Skeletal muscle tissue (tissue), 5 donors: ENCODE measurements around the gene ASB13. TPM values are rescaled to one million over a fixed set of nuclear protein-coding genes. Genes with fewer than 3 reads are reported as not detected.
"Not testable (repeated sequence)": the region's sequence is repeated elsewhere in the genome, so short reads cannot be mapped to it uniquely, and the experiment has no call there.

Experiments
- H3K27ac ChIP-seq: one replicate; pipeline ENCODE4 v1.7.0; 2013; ENCODE audit warnings: mild to moderate bottlenecking, low read depth, low read length, inconsistent platforms
- H3K27me3 ChIP-seq, 3 donors: one replicate each; pipeline ENCODE4 v1.7.0; 2013; ENCODE audit warnings: low read length in 3 of 3; ENCODE audit not compliant: control insufficient read depth in 3 of 3, insufficient read depth in 3 of 3
- H3K36me3 ChIP-seq, 3 donors: one replicate each; pipeline ENCODE4 v1.7.0; 2013; ENCODE audit warnings: low read length in 3 of 3; ENCODE audit not compliant: control insufficient read depth in 3 of 3, insufficient read depth in 3 of 3
- H3K4me1 ChIP-seq, 3 donors: one replicate each; pipeline ENCODE4 v1.7.0; 2013; ENCODE audit warnings: low read length in 3 of 3, mild to moderate bottlenecking in 3 of 3; ENCODE audit not compliant: control insufficient read depth in 3 of 3, insufficient read depth in 3 of 3
- H3K4me3 ChIP-seq, 3 donors: one replicate each; pipeline ENCODE4 v1.7.0; 2013; ENCODE audit warnings: low read length in 3 of 3
- H3K9ac ChIP-seq, 3 donors: one replicate each; pipeline ENCODE4 v1.7.0; 2013; ENCODE audit warnings: low read length in 3 of 3, mild to moderate bottlenecking in 3 of 3, moderate library complexity in 2 of 3, low read depth in 1 of 3
- H3K9me3 ChIP-seq, 3 donors: one replicate each; pipeline ENCODE4 v1.7.0; 2013; ENCODE audit warnings: low read length in 3 of 3; ENCODE audit not compliant: control insufficient read depth in 3 of 3
- small RNA-seq: library from RNA; depleted of rRNA; stranded (forward); fragments of <200 nt; gene quantifications from one replicate; pipeline ENCODE3, GENCODE V24; 2014
- total RNA-seq: library from RNA; depleted of rRNA; stranded (reverse); fragments of >200 nt; gene quantifications from one replicate; pipeline ENCODE4 v1.2.3, GENCODE V29; 2014
- donor health status: Osteomylitis.

ASB13 gene
- total RNA-seq, 1 donor from 2014 or later, result 10.4 TPM

DNA sequence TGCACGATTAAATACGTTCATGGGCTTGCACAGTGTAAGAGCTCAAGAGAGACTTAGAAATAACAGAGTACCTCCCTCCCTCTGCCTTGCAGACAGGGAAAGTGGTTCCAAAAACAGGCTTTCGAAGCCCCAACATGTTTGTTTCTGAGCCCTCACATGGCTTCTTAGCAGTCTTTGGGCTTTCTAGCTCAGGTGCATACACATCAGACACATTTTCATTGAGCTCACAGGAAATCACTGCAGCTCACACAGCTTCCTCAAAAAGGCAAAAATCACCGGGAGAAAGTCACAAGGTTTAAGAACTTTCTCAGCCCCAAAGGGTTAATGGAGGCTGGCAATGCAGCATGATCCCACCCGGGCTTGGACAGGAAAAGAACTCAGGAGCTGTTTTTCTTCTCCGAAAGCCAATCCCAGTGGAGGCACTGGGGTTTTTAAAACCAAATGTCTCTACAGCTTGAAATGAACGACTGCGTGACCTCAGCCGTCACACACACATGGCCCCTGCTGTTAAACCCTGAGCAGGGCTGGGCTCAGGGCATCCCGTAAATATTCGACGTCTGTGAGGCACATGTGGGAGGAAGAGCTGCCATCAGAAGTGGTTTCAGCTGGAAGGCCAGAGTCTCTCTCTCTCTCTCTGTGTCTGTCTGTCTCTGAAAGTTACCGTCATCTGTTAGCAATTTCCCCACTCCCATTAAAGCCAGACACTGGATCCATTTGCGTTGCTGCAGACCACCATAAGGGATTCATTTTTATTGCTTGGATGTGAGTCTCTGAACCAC, 71.9 kb downstream of the ASB13 start:
- Histone ChIP-seq H3K4me3 (no peak overlapping the region), H3K4me1 (peaks cover 3 to 9% (median 4%) of the 10 kb centered on the region in 3 donors), H3K27me3 (no peaks in the 10 kb centered on the region), H3K9ac (no peak overlapping the region), H3K9me3 (no peaks in the 10 kb centered on the region), H3K27ac (no peak overlapping the region), H3K36me3 (no peaks in the 10 kb centered on the region)

DNA sequence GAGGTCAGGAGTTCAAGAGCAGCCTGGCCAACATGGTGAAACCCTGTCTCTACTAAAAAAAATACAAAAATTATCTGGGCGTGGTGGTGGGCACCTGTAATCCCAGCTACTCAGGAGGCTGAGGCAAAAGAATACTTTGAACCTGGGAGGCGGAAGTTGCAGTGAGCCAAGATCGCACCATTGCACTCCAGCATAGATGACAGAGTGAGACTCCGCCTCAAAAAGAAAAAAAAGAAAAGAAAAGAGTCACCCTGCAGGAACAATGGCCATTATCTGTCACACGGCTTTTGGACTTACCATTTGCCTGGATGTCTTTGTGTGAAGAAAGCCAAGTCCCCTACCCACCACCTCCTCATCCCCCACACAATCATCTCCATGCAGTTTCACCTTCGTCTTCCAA, 73.0 kb downstream of the ASB13 start:
- H3K36me3 ChIP-seq, H3K9ac ChIP-seq, H3K27me3 ChIP-seq, H3K27ac ChIP-seq, H3K9me3 ChIP-seq, H3K4me3 ChIP-seq: not testable (repeated sequence)
- H3K4me1 ChIP-seq, result peaks cover 14 to 20% (median 15%) of the 10 kb centered on the region in 3 donors

DNA sequence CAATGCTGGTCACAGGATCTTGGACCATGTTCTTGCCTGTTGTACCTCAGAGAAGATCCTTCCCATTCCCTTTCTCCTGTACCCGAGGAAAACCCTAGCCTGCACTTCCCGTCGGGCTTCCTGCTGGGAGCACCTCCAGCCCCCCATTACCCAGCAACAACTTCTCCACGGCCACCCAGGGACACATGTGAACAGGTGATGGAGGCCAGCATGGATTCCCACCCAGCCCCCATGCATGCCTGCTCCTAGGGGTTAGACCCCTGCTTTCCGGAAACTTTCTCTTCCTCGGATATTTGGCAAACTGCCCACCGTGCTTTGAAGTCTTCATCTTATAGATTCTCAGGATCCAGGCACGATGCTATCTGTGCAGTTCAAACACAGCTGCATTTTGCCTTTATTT, 74.3 kb downstream of the ASB13 start:
- no peak overlapping the region for H3K9ac ChIP-seq
- H3K36me3 ChIP-seq, result no peaks in the 10 kb centered on the region
- no peak overlapping the region for H3K4me3 ChIP-seq
- H3K4me1 ChIP-seq, result peaks cover 17 to 28% (median 22%) of the 10 kb centered on the region in 3 donors
- H3K9me3 ChIP-seq, result no peaks in the 10 kb centered on the region
- no peaks in the 10 kb centered on the region for H3K27me3 ChIP-seq
- H3K27ac ChIP-seq, result no peak overlapping the region

DNA sequence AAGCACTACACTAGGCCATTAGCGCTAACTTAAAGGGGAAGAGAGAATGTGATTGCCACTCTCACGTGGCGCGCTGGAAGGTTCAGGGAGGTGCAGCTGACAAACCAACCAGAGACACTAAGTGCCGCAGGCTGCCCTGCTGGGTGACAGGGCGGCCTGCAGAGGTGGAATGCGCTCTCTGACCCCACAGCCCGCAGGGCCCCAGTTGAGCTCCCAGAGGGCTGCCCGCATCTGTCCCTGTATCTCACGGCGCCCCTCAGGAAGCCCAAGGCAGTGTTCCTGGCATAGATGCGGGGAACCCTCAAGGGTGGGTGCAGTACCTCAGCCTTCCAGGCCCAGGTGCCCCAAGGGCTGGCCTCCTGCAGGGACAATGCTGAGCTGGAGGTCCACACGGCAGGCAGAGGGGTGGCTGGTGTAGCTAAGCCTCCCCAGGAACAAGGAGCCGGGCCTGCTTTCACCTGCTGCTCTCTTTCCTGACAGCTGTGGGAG, 75.0 kb downstream of the ASB13 start:
- Histone ChIP-seq H3K27me3 (no peaks in the 10 kb centered on the region), H3K9me3 (no peaks in the 10 kb centered on the region), H3K27ac (no peak overlapping the region), H3K4me1 (peaks cover 19 to 27% (median 22%) of the 10 kb centered on the region in 3 donors), H3K36me3 (no peaks in the 10 kb centered on the region), H3K4me3 (no peak overlapping the region), H3K9ac (no peak overlapping the region)

DNA sequence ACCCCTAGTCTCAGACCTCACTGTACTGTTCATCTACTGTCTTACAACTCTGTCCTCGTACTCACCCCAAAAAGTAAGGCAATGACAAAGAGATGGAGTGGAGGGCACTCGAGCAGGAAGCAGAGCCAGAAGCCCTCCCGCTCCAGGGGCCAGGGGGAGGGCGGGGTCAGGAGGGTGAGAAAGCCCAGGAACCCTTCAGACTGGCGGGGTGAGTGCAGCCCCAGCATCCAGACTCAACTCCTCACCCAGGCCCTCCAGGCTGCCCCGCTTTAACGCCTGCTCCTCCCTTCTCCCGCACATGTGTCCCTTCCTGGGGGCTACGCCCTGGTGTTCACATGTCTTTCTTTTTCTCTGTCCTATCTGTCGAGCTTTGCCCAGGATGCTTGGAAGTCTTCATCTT, 75.6 kb downstream of the ASB13 start:
- H3K9me3 ChIP-seq, result no peaks in the 10 kb centered on the region
- no peaks in the 10 kb centered on the region for H3K27me3 ChIP-seq
- no peak overlapping the region for H3K4me3 ChIP-seq
- H3K27ac ChIP-seq, result no peak overlapping the region
- no peak overlapping the region for H3K9ac ChIP-seq
- peaks cover 19 to 25% (median 25%) of the 10 kb centered on the region in 3 donors for H3K4me1 ChIP-seq
- H3K36me3 ChIP-seq, result no peaks in the 10 kb centered on the region

DNA sequence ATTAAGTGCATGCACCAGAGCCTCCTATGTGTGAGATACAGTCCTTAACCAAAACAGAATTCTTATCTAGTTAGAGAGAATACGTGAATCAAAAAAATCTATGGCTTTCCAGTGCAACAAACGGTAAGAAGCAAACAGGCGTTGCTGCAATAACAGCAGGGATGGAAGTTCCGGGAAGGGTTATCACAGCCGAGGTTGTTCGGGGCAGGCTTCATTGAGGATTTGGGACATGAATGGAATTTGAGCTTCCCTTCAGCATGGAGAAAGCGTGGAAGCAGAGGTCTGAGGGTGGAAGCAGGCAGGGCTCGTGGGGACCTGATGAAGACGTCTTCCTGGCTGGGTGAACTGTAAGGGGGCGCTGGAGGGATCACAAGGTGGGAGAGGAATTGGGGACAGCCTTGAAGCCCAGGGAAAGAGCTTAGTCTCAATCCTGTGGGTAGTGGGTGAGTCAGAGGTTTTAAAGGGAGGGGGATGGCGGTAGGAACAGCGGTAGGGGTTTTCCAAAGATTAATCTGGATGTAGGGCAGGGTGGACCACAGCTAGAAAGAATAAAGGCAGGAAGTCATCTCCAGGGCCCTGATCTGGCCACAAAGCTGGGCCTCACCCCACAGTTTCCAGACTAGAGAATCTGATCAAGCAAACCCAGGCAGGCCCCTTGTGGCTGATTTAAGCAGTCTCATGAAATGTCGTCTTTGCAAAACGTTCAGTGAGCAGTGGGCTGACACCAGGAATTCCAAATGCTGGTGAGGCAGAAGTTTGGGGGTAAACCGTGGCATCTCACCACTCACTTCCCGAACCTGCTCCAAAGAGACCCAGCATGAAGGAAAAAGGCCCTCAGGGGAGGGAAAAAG, 76.5 kb downstream of the ASB13 start:
- Histone ChIP-seq H3K27ac (no peak overlapping the region), H3K9me3 (no peaks in the 10 kb centered on the region), H3K9ac (no peak overlapping the region), H3K4me1 (peaks cover 19 to 27% (median 23%) of the 10 kb centered on the region in 3 donors), H3K4me3 (no peak overlapping the region), H3K27me3 (no peaks in the 10 kb centered on the region), H3K36me3 (no peaks in the 10 kb centered on the region)

DNA sequence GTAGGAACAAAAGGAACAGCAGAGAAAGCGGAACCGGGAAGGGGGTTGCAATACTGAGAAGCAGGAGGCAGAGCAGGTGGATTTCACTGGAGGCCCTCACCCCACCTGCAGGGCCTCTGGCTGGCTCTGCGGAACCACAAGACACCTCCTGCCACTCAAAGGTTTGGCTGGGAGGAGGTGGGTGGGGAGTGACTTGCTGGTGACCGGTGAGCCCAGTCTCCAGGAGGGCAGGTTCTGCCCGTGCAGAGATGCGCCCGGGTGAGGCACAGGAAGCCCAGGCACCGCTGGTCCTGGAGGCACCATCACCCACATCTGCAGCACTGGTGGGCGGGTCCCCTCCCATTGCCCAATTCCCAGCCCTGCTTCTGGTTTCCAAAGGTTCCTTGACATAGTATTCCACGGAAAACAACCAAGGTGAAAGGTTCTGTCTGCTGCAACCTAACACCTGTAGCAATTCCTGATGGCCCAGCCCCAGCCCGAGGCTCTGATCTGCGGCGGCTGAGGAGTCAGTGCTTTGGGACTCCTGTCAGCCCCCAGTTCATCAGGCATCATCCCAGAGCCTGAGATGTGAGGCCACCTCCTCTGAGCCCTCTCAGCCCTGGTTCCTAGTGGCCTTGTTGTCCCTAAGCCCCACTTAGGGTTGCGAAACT, 77.3 kb downstream of the ASB13 start:
- Histone ChIP-seq H3K4me1 (peaks cover 19 to 27% (median 21%) of the 10 kb centered on the region in 3 donors), H3K9me3 (no peaks in the 10 kb centered on the region), H3K27ac (no peak overlapping the region), H3K27me3 (no peaks in the 10 kb centered on the region), H3K4me3 (no peak overlapping the region), H3K9ac (peak overlapping the region in 1 of 3 donors; percentile 33), H3K36me3 (no peaks in the 10 kb centered on the region)

Small RNA genes lying within 50 kb of the gene (small RNA-seq; reads per million reads assigned to genes)
- gene AL365356.2, result not detected
- not detected for gene RN7SL445P

Other genes with a start within 250 kb of the ASB13 start
- not detected for gene CALML5, start 167.0 kb downstream of the ASB13 start, total RNA-seq
- gene CALML3, start 141.6 kb downstream of the ASB13 start, total RNA-seq, result not detected
- gene TASOR2, start 18.2 kb upstream of the ASB13 start, total RNA-seq, result 54.3 TPM
- 483 TPM for gene GDI2, start 146.8 kb upstream of the ASB13 start, total RNA-seq
- gene ANKRD16, start 223.3 kb upstream of the ASB13 start, total RNA-seq, result 8.4 TPM
- gene FBH1, start 223.6 kb upstream of the ASB13 start, total RNA-seq, result 51.7 TPM